Neural cell (in vitro differentiated cells): ENCODE measurements around the gene RAB3IL1.

ENCODE experiments used
- EP300 ChIP-seq: fragments of 450-650 bp; conservative IDR thresholded peaks from 2 replicates; pipeline ENCODE4 v1.6.1; 2014; ENCODE audit warnings: antibody characterized with exemption, mild to moderate bottlenecking, moderate library complexity; ENCODE audit not compliant: poor library complexity, severe bottlenecking
- EZH2 ChIP-seq: fragments of 200-600, 300-800 bp; shearing (Covaris generic), sonication (generic); IDR thresholded peaks from 2 replicates; pipeline ENCODE4 v1.6.1; 2014; ENCODE audit warnings: antibody characterized with exemption, low read length, borderline replicate concordance, mild to moderate bottlenecking; ENCODE audit not compliant: insufficient read depth, poor library complexity, severe bottlenecking
- MXI1 ChIP-seq: fragments of 450-650 bp; conservative IDR thresholded peaks from 2 replicates; pipeline ENCODE4 v1.6.1; 2014; ENCODE audit warnings: antibody characterized with exemption, mild to moderate bottlenecking; ENCODE audit not compliant: poor library complexity, severe bottlenecking
- POLR2AphosphoS5 ChIP-seq: IDR thresholded peaks from 2 replicates; pipeline ENCODE4 v1.6.1; 2012
- SMC3 ChIP-seq: fragments of 450-650 bp; conservative IDR thresholded peaks from 2 replicates; pipeline ENCODE4 v1.6.1; 2014; ENCODE audit warnings: antibody characterized with exemption, mild to moderate bottlenecking, moderate library complexity; ENCODE audit not compliant: poor library complexity
- TAF1 ChIP-seq: IDR thresholded peaks from 2 replicates; pipeline ENCODE4 v1.6.1; 2012; ENCODE audit warnings: low read depth
- TF ChIP-seq, protein P1 (sequence below): fragments of 450-650 bp; IDR thresholded peaks from 2 replicates; pipeline ENCODE4 v1.5.1; 2014; ENCODE audit warnings: antibody characterized with exemption, mild to moderate bottlenecking, moderate library complexity; ENCODE audit not compliant: poor library complexity, severe bottlenecking
- TF ChIP-seq, protein P2 (sequence below): IDR thresholded peaks from 2 replicates; pipeline ENCODE4 v1.6.1; 2012; ENCODE audit warnings: borderline replicate concordance

DNA sequence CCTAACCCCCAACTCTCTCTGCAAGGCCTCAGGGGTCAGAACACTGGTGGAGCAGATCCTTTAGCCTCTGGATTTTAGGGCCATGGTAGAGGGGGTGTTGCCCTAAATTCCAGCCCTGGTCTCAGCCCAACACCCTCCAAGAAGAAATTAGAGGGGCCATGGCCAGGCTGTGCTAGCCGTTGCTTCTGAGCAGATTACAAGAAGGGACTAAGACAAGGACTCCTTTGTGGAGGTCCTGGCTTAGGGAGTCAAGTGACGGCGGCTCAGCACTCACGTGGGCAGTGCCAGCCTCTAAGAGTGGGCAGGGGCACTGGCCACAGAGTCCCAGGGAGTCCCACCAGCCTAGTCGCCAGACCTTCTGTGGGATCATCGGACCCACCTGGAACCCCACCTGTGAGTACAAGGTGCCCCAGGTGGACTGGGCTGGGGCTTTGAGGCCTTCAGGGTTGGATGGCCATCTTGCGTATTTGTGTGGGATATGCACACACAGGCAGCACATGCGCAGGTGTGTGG is 32.7 kb upstream of the RAB3IL1 start, which contains the start of gene BEST1:
- TF ChIP-seq, protein P1, sequence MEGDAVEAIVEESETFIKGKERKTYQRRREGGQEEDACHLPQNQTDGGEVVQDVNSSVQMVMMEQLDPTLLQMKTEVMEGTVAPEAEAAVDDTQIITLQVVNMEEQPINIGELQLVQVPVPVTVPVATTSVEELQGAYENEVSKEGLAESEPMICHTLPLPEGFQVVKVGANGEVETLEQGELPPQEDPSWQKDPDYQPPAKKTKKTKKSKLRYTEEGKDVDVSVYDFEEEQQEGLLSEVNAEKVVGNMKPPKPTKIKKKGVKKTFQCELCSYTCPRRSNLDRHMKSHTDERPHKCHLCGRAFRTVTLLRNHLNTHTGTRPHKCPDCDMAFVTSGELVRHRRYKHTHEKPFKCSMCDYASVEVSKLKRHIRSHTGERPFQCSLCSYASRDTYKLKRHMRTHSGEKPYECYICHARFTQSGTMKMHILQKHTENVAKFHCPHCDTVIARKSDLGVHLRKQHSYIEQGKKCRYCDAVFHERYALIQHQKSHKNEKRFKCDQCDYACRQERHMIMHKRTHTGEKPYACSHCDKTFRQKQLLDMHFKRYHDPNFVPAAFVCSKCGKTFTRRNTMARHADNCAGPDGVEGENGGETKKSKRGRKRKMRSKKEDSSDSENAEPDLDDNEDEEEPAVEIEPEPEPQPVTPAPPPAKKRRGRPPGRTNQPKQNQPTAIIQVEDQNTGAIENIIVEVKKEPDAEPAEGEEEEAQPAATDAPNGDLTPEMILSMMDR: no peak
- TF ChIP-seq TAF1: no peak
- no peak for TF ChIP-seq POLR2AphosphoS5
- no peak for TF ChIP-seq EP300
- no peak for TF ChIP-seq EZH2
- TF ChIP-seq, protein P2, sequence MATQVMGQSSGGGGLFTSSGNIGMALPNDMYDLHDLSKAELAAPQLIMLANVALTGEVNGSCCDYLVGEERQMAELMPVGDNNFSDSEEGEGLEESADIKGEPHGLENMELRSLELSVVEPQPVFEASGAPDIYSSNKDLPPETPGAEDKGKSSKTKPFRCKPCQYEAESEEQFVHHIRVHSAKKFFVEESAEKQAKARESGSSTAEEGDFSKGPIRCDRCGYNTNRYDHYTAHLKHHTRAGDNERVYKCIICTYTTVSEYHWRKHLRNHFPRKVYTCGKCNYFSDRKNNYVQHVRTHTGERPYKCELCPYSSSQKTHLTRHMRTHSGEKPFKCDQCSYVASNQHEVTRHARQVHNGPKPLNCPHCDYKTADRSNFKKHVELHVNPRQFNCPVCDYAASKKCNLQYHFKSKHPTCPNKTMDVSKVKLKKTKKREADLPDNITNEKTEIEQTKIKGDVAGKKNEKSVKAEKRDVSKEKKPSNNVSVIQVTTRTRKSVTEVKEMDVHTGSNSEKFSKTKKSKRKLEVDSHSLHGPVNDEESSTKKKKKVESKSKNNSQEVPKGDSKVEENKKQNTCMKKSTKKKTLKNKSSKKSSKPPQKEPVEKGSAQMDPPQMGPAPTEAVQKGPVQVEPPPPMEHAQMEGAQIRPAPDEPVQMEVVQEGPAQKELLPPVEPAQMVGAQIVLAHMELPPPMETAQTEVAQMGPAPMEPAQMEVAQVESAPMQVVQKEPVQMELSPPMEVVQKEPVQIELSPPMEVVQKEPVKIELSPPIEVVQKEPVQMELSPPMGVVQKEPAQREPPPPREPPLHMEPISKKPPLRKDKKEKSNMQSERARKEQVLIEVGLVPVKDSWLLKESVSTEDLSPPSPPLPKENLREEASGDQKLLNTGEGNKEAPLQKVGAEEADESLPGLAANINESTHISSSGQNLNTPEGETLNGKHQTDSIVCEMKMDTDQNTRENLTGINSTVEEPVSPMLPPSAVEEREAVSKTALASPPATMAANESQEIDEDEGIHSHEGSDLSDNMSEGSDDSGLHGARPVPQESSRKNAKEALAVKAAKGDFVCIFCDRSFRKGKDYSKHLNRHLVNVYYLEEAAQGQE: no peak
- no peak for TF ChIP-seq SMC3
- no peak for TF ChIP-seq MXI1
